SK-N-MC (cell line): Measurements from ENCODE around the gene TMPRSS12.
"Not testable (repeated sequence)": the region's sequence is repeated elsewhere in the genome, so short reads cannot be mapped to it uniquely, and the experiment has no call there.

Source experiments
- EZH2 ChIP-seq: fragments of 200-600 bp; sonication (generic); IDR thresholded peaks from one replicate; pipeline ENCODE4 v1.6.1; 2017; ENCODE audit warnings: antibody characterized with exemption
- FOXP2 ChIP-seq: optimal IDR thresholded peaks from 2 replicates; pipeline ENCODE3; 2011; ENCODE audit warnings: mild to moderate bottlenecking, moderate library complexity; ENCODE audit not compliant: insufficient read depth; ENCODE audit errors: extremely low read length, control extremely low read depth
- POLR2AphosphoS5 ChIP-seq: IDR thresholded peaks from 2 replicates; pipeline ENCODE4 v1.6.1; 2012; ENCODE audit warnings: mild to moderate bottlenecking, low read depth, low read length, borderline replicate concordance

DNA sequence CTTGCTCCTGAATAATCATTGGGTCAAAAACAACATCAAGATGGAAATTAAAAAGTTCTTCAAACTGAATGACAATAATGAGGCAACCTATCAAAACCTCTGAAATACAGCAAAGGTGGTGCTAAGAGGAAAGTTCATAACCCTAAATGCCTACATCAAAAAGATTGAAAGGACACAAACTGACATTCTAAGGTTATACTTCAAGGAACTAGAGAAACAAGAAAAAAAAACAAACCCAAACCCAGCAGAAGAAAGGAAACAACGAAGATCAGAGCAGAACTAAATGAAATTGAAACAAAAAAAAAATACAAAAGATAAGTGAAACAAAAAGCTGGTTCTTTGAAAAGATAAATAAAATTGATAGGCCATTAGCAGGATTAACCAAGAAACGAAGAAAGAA is 26.2 kb downstream of the TMPRSS12 start:
- TF ChIP-seq EZH2, POLR2AphosphoS5, FOXP2: not testable (repeated sequence)
